ENCODE data around the gene DUSP9. TPM values are rescaled to one million over a fixed set of nuclear protein-coding genes. Genes with fewer than 3 reads are reported as not detected.

DUSP9 gene
- total RNA-seq, 1 donor from 2014 or later: 0.11 TPM

DNA sequence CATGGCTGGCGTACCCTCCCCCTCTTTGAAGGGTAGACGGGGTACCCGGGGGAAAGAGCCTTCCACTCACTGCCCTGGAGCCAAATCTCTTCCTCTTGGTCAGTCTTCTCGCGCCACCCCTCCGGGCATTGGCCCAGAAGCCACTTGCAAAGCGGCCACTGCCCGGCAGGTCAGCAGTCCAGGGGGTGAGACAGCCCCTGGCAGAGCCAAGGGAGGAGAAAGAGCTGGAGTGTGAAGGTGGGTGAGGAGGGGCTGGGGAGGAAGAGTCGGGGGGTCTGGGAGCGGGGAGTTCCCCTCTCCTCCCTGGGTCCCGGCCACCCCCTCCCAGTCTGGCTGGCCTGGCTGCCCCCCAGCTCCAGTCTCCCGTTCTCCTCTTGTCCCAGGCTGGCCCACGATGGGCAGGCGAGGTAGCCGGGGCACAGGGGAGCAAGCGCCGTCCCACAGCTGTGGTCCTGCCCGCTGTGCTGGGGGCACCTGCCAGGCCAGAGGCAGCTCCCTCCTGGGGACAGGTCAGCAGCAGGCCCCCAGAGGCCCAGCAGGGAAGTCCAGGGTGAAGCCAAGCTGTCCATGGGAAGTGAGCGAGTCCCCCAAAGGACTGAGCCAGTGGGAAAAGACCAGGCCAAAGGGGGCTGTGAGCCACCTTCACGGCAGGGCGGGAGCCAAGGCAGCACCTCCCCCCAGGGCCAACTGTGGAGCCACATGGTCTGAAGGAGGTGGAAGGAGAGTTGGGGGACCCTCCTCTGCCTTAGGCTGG, 21.6 kb upstream of the DUSP9 start:
- Mint-ChIP-seq H3K27me3 (ENCODE audit: low read depth) (no peaks in the 10 kb centered on the region), H3K36me3 (ENCODE audit: low read depth) (no peaks in the 10 kb centered on the region), H3K4me3 (ENCODE audit: low read depth) (no peak overlapping the region), H3K4me1 (ENCODE audit: low read depth) (no peaks in the 10 kb centered on the region), H3K9me3 (no peaks in the 10 kb centered on the region), H3K27ac (no peak overlapping the region)
- no peak for DNase-seq (ENCODE audit: low spot score)
- intact Hi-C loops (cut with micrococcal nuclease): no loop called here

DNA sequence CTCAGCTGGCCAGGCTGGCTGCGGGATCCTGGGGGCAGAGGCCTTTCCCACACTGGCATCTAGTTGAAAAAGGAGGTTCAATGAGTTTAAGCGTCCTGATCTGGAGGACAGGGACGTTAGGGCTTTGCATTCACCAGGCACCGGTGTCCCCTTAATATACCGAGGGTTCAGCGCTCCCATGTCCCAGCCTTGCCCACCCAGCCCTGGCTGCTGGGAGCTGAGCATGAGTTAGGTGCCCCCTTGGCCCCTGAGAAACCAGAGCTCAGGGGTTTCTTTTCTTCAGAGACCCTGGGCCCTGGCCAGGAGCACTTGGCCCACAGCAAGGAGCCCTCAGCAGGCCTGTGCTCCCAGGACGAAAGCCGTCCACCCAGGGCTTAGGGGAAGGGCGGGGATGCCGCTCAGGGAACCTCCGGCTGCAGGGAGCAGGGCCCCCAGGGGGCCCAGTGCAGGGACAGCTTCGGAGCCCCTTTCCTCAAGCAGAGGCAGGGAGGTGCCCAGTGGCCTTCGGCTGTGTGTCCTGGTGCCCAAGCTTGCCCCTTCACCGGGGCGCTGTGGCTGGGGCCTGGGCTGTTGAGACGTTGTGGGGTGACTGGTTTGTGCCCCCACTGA, 20.9 kb upstream of the DUSP9 start:
- DNase-seq (ENCODE audit: low spot score): no peak
- H3K9me3 Mint-ChIP-seq: no peaks in the 10 kb centered on the region
- H3K36me3 Mint-ChIP-seq (ENCODE audit: low read depth): no peaks in the 10 kb centered on the region
- no peaks in the 10 kb centered on the region for H3K4me1 Mint-ChIP-seq (ENCODE audit: low read depth)
- no peak overlapping the region for H3K27ac Mint-ChIP-seq
- intact Hi-C loops (cut with micrococcal nuclease): no loop called here
- H3K27me3 Mint-ChIP-seq (ENCODE audit: low read depth): peaks cover 2% of the 10 kb centered on the region
- no peak overlapping the region for H3K4me3 Mint-ChIP-seq (ENCODE audit: low read depth)

- Mint-ChIP-seq H3K27me3 (ENCODE audit: low read depth) (peaks cover 5% of the 10 kb centered on the region), H3K27ac (no peak overlapping the region), H3K9me3 (no peaks in the 10 kb centered on the region), H3K4me1 (ENCODE audit: low read depth) (no peaks in the 10 kb centered on the region), H3K4me3 (ENCODE audit: low read depth) (no peak overlapping the region), H3K36me3 (ENCODE audit: low read depth) (no peaks in the 10 kb centered on the region)
- DNase-seq (ENCODE audit: low spot score): no peak
- intact Hi-C loops (cut with micrococcal nuclease): no loop called here
Observed at GRCh38 chrX:153626863-153627674, 19.9 kb upstream of the DUSP9 start.

GRCh38 chrX:153627675-153628111, 19.3 kb upstream of the DUSP9 start:
- no peak overlapping the region for H3K4me3 Mint-ChIP-seq (ENCODE audit: low read depth)
- peaks cover 5% of the 10 kb centered on the region for H3K27me3 Mint-ChIP-seq (ENCODE audit: low read depth)
- DNase-seq (ENCODE audit: low spot score): no peak
- no peaks in the 10 kb centered on the region for H3K4me1 Mint-ChIP-seq (ENCODE audit: low read depth)
- H3K27ac Mint-ChIP-seq: no peak overlapping the region
- H3K36me3 Mint-ChIP-seq (ENCODE audit: low read depth): no peaks in the 10 kb centered on the region
- no peaks in the 10 kb centered on the region for H3K9me3 Mint-ChIP-seq
- intact Hi-C loops (cut with micrococcal nuclease): no loop called here

GRCh38 chrX:153628129-153628528, 18.9 kb upstream of the DUSP9 start:
- no peak for DNase-seq (ENCODE audit: low spot score)
- Mint-ChIP-seq H3K4me3 (ENCODE audit: low read depth) (no peak overlapping the region), H3K27ac (no peak overlapping the region), H3K27me3 (ENCODE audit: low read depth) (peaks cover 5% of the 10 kb centered on the region), H3K36me3 (ENCODE audit: low read depth) (no peaks in the 10 kb centered on the region), H3K4me1 (ENCODE audit: low read depth) (no peaks in the 10 kb centered on the region), H3K9me3 (no peaks in the 10 kb centered on the region)
- intact Hi-C loops (cut with micrococcal nuclease): no loop called here

- Mint-ChIP-seq H3K27me3 (ENCODE audit: low read depth) (peaks cover 5% of the 10 kb centered on the region), H3K4me3 (ENCODE audit: low read depth) (no peak overlapping the region), H3K36me3 (ENCODE audit: low read depth) (no peaks in the 10 kb centered on the region), H3K9me3 (no peaks in the 10 kb centered on the region), H3K27ac (no peak overlapping the region), H3K4me1 (ENCODE audit: low read depth) (no peaks in the 10 kb centered on the region)
- no peak for DNase-seq (ENCODE audit: low spot score)
- intact Hi-C loops (cut with micrococcal nuclease): no loop called here
Observed at GRCh38 chrX:153628665-153629064, 18.3 kb upstream of the DUSP9 start.

DNA sequence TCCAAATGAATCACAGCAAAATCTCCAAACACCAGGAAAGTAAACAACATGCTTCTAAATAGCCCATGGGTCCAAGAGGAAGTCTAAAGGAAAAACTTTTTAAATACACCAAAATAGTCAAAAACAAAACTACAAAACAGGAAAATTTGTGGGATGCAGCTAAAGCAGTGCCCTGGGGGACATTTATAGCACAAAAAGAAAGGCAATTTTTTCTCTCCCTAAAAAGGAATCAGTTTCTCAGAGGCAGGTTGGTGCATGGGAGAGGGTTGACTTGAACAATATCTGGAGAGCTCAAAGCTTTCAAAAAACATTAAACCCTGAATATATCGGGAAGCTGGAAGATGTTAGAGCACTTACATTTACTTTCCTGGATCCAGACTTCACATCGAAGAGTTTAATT, 15.7 kb upstream of the DUSP9 start:
- Mint-ChIP-seq H3K27ac (no peak overlapping the region), H3K27me3 (ENCODE audit: low read depth) (peaks cover 5% of the 10 kb centered on the region), H3K4me1 (ENCODE audit: low read depth) (no peaks in the 10 kb centered on the region), H3K9me3 (no peaks in the 10 kb centered on the region), H3K36me3 (ENCODE audit: low read depth) (no peaks in the 10 kb centered on the region), H3K4me3 (ENCODE audit: low read depth) (no peak overlapping the region)
- intact Hi-C loops (cut with micrococcal nuclease): no loop called here
- DNase-seq (ENCODE audit: low spot score): no peak

DNA sequence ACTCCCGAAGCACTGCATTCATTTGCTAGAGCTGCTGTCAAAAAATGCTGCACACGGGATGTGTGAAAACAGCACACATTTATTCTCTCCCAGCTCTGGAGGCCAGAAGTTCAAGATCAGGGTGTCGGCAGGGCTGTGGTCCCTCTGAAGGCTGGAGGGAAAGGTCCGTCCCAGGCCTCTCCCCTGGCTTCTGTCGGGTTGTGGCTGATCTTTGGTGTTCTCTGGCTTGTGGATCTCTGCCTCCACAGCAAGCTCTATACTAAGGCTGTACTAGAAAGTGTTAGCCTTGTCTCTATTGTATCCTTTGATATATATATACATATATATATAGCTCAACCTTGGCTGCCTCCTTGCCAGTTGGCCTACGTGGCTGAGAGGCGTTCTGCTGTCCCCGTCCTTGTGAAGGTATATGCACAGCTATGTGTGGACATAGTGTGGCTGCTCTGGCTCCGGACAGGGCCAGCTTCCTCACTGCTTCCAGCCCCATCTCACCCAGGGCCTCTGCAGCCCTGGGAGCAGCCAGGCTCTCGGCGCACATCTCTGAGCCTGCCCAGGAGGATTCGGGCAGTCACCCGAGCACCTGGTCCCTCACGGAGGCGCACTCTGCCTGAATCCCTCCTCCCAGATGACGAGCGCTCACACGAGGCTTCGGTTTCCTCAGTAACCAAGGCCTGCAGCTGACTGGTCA, 15.0 kb upstream of the DUSP9 start:
- Mint-ChIP-seq H3K36me3 (ENCODE audit: low read depth) (no peaks in the 10 kb centered on the region), H3K4me1 (ENCODE audit: low read depth) (no peaks in the 10 kb centered on the region), H3K4me3 (ENCODE audit: low read depth) (no peak overlapping the region), H3K9me3 (no peaks in the 10 kb centered on the region), H3K27ac (no peak overlapping the region), H3K27me3 (ENCODE audit: low read depth) (peaks cover 5% of the 10 kb centered on the region)
- intact Hi-C loops (cut with micrococcal nuclease): no loop called here
- DNase-seq (ENCODE audit: low spot score): no peak

GRCh38 chrX:153632595-153632946, 14.4 kb upstream of the DUSP9 start:
- Mint-ChIP-seq H3K36me3 (ENCODE audit: low read depth) (no peaks in the 10 kb centered on the region), H3K9me3 (no peaks in the 10 kb centered on the region), H3K27me3 (ENCODE audit: low read depth) (peaks cover 5% of the 10 kb centered on the region), H3K27ac (no peak overlapping the region), H3K4me1 (ENCODE audit: low read depth) (no peaks in the 10 kb centered on the region), H3K4me3 (ENCODE audit: low read depth) (no peak overlapping the region)
- DNase-seq (ENCODE audit: low spot score): no peak
- intact Hi-C loops (cut with micrococcal nuclease): no loop called here

GRCh38 chrX:153633048-153633447, 14.0 kb upstream of the DUSP9 start:
- Mint-ChIP-seq H3K36me3 (ENCODE audit: low read depth) (no peaks in the 10 kb centered on the region), H3K4me1 (ENCODE audit: low read depth) (no peaks in the 10 kb centered on the region), H3K27ac (no peak overlapping the region), H3K9me3 (no peaks in the 10 kb centered on the region), H3K27me3 (ENCODE audit: low read depth) (peaks cover 5% of the 10 kb centered on the region), H3K4me3 (ENCODE audit: low read depth) (no peak overlapping the region)
- intact Hi-C loops (cut with micrococcal nuclease): no loop called here
- DNase-seq (ENCODE audit: low spot score): no peak

DNA sequence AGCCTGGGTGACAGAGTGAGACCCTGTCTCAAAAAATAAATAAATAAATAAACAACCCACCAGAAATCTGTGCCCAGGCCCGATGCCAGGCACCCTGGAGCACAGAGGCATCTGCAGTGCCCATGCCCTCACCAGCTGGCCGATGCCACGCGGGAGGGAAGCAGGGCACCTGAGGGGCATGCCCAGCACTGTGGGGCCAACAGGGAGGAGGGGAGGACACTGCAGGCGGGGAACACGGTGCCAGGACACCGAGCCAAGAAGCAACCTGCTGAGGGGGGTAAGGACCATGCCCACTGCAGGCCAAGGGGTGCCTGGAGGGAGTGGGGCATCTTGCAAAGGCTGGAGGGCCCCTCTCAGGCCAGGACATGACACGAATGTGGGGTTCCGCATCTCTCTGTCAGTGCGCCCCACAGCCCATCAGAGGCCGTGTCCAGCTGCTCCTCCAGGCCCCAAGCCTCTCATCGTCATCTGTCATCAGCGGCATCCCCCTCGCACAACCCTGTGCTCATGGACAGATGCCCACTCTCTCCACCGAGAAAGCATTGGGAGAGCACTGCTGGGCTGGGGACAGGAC, 13.3 kb upstream of the DUSP9 start:
- H3K4me1 Mint-ChIP-seq (ENCODE audit: low read depth): no peaks in the 10 kb centered on the region
- no peak overlapping the region for H3K4me3 Mint-ChIP-seq (ENCODE audit: low read depth)
- no peaks in the 10 kb centered on the region for H3K9me3 Mint-ChIP-seq
- no peaks in the 10 kb centered on the region for H3K36me3 Mint-ChIP-seq (ENCODE audit: low read depth)
- DNase-seq (ENCODE audit: low spot score): no peak
- intact Hi-C loops (cut with micrococcal nuclease): no loop called here
- H3K27me3 Mint-ChIP-seq (ENCODE audit: low read depth): peaks cover 5% of the 10 kb centered on the region
- H3K27ac Mint-ChIP-seq: no peak overlapping the region

GRCh38 chrX:153634236-153634635, 12.8 kb upstream of the DUSP9 start:
- H3K4me3 Mint-ChIP-seq (ENCODE audit: low read depth): no peak overlapping the region
- no peak overlapping the region for H3K27ac Mint-ChIP-seq
- intact Hi-C loops (cut with micrococcal nuclease): no loop called here
- no peaks in the 10 kb centered on the region for H3K9me3 Mint-ChIP-seq
- H3K27me3 Mint-ChIP-seq (ENCODE audit: low read depth): peaks cover 5% of the 10 kb centered on the region
- no peaks in the 10 kb centered on the region for H3K4me1 Mint-ChIP-seq (ENCODE audit: low read depth)
- no peak for DNase-seq (ENCODE audit: low spot score)
- H3K36me3 Mint-ChIP-seq (ENCODE audit: low read depth): no peaks in the 10 kb centered on the region

Measured in activated T-helper 2 cell treated with anti-CD3 and anti-CD28 coated beads, Interferon-gamma antibody, Interleukin-2, Interleukin-4, amounts not matched to agents 10 μg/mL and 5 μg/mL and 100 μg/mL, durations not matched to agents 14 hours and 24 hours and 36 hours (primary cell).